ENCODE results near the gene BLOC1S5.
"Not testable (repeated sequence)": the region's sequence is repeated elsewhere in the genome, so short reads cannot be mapped to it uniquely, and the experiment has no call there.

The BLOC1S5 gene

DNA sequence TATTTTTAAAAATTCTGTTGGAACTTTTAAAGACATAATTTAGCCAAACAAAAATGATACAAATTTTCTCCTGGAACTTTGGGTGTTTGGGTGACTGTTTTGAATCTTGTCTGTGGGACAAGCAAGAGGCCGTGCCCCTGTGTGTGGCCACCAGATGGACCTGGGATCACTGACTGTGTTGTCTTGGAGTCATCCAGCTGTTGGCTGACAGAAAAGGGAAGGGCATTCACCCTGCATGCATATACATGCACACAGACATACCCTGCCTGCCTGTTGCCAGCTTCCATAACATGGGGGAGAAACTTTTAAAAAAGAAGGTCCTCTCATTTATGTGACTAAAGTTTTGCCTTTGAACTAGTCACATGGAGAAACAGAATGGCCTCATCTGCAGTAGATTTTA lies 72.7 kb downstream of the BLOC1S5 start:
- no peak for DNase-seq

GRCh38 chr6:7986219-7986618 lies 78.0 kb downstream of the BLOC1S5 start:
- no peak for DNase-seq

GRCh38 chr6:7983967-7984366 lies 80.2 kb downstream of the BLOC1S5 start:
- DNase-seq = not testable (repeated sequence)

DNA sequence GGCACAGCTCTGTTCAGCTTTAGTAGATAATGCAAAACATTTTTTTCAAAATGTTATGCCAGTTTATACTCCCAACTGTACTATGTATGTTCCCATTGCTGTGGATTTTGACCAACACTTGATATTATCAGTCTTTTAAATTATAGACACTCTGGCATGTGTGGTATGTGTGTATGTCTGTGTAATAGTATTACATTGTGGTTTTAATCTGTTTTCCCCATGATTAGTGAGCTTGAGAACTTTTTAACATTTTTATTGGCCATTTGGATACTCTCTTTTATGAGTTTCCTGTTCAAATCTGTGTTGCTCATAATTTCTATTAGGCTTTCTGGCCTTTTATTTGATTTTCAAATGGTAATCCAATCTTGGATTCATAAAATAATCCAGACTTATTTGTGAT lies 84.4 kb downstream of the BLOC1S5 start:
- no peak for DNase-seq

GRCh38 chr6:7978736-7979135 lies 85.5 kb downstream of the BLOC1S5 start:
- no peak for DNase-seq

DNA sequence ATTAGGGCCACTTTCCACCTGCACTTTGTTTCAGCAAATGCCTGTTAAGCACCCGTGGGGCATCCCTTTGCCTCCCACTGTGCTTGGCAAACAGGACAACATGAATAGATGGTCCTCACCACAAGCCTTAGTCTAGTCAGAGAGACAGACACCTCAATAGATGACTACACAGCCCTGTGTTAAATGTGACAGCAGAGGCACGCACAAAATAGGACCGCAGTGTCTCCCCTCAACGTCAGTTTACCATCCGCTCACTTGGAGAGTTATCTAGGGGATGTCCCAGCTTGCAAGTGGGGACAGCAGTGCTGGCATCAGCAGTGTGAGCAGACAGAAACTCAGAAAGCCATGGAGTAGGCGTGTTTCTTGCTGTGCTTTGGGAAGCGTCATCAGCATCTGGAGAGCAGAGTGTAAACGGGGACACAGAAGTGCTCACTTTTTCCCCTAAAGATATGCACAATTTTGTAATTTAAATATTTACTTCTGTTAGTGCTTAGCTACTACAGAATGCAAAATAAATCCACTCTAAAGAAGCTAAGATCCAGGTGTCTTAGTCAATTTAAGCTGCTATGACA lies 87.6 kb downstream of the BLOC1S5 start:
- no peak for DNase-seq

DNA sequence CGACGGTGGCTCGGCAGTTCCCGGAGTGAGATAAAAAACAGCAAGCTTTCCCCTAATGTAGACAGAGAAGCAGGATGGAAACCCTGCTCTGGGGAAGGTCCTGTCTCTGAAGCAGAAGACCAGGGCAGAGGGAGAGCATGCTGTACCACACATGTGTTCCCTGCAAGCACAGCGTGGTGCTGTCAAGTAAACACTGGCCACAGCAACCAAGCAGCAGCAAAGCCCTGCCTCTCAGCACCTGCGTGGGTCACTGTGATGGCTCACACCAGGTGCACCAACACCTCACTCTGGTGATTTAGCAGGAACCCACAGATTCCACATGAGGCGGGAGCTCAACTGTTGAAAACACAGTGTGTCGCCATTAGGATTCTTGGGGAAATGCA lies 88.4 kb downstream of the BLOC1S5 start:
- no peak for DNase-seq

GRCh38 chr6:7974938-7975763 lies 89.0 kb downstream of the BLOC1S5 start:
- DNase-seq = no peak

DNA sequence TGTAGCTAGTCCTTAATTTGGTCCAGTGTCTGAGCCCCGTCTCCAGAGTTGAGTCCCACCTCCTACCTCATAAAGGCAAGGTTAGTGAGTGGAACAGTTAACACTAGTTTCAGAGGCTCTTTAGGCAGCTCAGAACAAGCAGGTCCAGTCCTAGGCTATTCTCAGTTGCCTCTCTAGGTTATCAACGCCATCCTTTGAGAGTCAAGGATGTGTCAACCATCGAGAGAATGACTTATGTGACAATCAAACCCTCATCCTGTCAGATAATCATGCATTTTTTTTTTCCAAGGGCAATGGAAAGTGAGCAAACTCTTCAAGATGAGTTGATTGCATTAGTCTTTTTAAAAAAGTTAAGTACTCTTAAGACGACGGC lies 89.6 kb downstream of the BLOC1S5 start:
- no peak for DNase-seq

DNA sequence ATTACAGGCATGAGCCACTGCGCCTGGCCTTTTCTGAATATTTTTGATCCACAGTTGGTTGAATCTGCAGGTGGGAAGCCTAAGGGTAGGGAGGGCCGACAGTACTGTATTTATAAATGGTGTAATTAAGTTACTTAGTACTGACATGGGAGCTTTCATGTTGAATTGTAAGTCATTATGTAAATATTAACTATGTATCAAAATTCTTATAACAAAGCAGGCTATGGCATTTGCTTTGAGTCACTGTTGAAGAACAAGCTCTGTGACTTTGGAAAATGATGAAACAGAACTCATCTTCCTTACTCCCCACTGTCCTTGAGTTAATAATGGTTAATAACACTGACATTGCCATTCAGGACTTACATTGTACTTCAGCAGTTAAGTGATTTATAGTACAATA lies 90.6 kb downstream of the BLOC1S5 start:
- no peak for DNase-seq

DNA sequence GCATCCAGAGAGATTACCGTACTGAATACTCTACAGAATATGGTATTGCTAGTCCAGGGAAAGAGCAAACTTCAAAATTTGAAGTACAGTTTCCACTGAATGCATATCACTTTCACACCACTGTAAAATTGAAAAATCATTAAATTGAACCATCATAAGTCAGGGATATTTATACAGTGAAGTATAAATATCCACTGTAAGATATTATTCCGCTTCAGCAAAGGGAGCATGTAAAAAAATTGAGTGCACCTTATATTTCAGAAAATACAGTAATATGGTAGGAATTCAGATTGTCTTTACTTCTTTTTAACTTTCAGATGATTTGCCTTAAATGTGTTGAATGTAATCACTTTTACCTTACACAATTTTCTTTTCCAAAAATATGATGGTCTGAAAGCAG lies 92.7 kb downstream of the BLOC1S5 start:
- no peak for DNase-seq

DNA sequence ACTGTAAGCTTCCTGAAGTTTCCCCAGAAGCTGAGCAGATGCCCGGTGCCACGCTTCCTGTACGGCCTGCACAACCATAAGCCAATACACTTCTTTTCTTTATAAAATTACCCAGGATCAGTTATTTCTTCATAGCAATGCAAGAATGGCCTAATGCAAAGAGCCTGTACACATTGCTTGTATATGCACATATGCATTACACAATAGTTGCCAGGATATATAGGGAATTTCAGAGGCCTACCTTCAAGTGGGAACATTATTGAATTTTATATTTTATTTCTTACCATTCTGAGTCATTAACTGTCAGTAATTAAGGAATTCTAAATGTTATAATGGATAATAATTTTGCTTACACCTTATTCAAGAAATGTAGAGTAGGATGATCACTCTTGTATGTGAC lies 93.6 kb downstream of the BLOC1S5 start:
- no peak for DNase-seq
